Uterus (tissue), 4 donors: ENCODE results near the gene NCOA1. TPM values are rescaled to one million over a fixed set of nuclear protein-coding genes. Genes with fewer than 3 reads are reported as not detected.

ENCODE experiments used
- DNase-seq, 2 donors: peaks; one replicate each; pipeline ENCODE4 v3.0.0-alpha.2; 2019 to 2020
- H3K27ac ChIP-seq, 2 donors: fragments of 200-600 bp; sonication (generic); 1 replicate in 1 of 2; 2 replicates in 1 of 2; pipeline ENCODE4 v1.5.1; 2016 to 2018
- H3K27me3 ChIP-seq, 2 donors: fragments of 200-600 bp; sonication (generic); one replicate each; pipeline ENCODE4 v1.5.1; 2018 to 2019; ENCODE audit warnings: control low read depth in 1 of 2
- H3K36me3 ChIP-seq, 2 donors: fragments of 200-600 bp; sonication (generic); one replicate each; pipeline ENCODE4 v1.5.1; 2019; ENCODE audit warnings: control low read depth in 1 of 2
- H3K4me1 ChIP-seq, 2 donors: fragments of 200-600 bp; sonication (generic); one replicate each; pipeline ENCODE4 v1.5.1; 2018 to 2019; ENCODE audit warnings: control low read depth in 1 of 2
- H3K4me3 ChIP-seq, 2 donors: fragments of 200-600 bp; sonication (generic); 1 replicate in 1 of 2; 2 replicates in 1 of 2; pipeline ENCODE4 v1.5.1; 2018 to 2019; ENCODE audit warnings: mild to moderate bottlenecking in 1 of 2
- H3K9me3 ChIP-seq, 2 donors: fragments of 200-600 bp; sonication (generic); one replicate each; pipeline ENCODE4 v1.5.1; 2019; ENCODE audit warnings: control low read depth in 1 of 2
- CTCF ChIP-seq, 4 experiments: fragments of 200-600 bp in 2 of 4; fragments of 450-650 bp in 2 of 4; sonication (generic) in 2 of 4; IDR thresholded peaks; one replicate each; pipeline ENCODE4 v1.5.1; 2016 to 2019; ENCODE audit warnings: antibody characterized with exemption in 4 of 4, mild to moderate bottlenecking in 2 of 4, moderate library complexity in 1 of 4
- POLR2A ChIP-seq, 2 donors: fragments of 450-650 bp; IDR thresholded peaks; one replicate each; pipeline ENCODE4 v1.6.1; 2016; ENCODE audit warnings: antibody characterized with exemption in 2 of 2, mild to moderate bottlenecking in 1 of 2, moderate library complexity in 1 of 2
- intact Hi-C: fragments of 100-400 bp; cut with DNase I; formaldehyde crosslinking; loops from one replicate; pipeline ENCODE4 v1.15.1; 2023; ENCODE audit warnings: low total_unique reads
- total RNA-seq, 4 donors: library from RNA; depleted of rRNA in 3 of 4; stranded (reverse); fragments of >200 nt in 3 of 4; gene quantifications; one replicate each; pipeline versions ENCODE4 v1.1.0 to v1.2.4, GENCODE V29; 2014 to 2023
- donor health status: DM: yes; HTN: yes; CAD: no.

The NCOA1 gene
- total RNA-seq, 4 donors from 2014 or later = 38.7 to 88.5 (median 62.0) TPM

DNA sequence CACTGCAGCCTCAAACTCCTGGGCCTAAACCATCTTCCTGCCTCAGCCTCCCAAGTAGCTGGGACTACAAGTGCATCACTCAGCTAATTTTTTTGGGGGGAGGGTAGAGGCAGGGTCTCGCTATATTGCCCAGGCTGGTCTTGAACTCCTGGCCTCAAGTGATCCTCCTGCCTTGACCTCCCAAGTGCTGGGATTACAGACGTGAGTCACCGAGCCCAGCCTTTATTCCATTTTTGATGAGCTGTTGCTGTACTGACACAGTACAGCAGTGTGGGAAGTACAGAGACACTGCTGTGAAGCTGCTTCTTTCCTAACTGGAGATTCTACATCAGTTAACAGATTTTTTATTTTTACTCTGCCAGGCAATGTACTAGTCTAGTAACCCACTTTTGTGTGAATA, 283.3 kb downstream of the NCOA1 start:
- no peak overlapping the region for H3K27ac ChIP-seq
- no peaks in the 10 kb centered on the region for H3K27me3 ChIP-seq
- intact Hi-C loops = no loop called here
- TF ChIP-seq POLR2A (IDR thresholded peaks at IDR 0.05) (no peak), CTCF (IDR thresholded peaks at IDR 0.05) (no peak)
- H3K9me3 ChIP-seq = no peaks in the 10 kb centered on the region
- no peaks in the 10 kb centered on the region for H3K4me1 ChIP-seq
- no peak for DNase-seq
- H3K36me3 ChIP-seq = no peaks in the 10 kb centered on the region
- H3K4me3 ChIP-seq = no peak overlapping the region

DNA sequence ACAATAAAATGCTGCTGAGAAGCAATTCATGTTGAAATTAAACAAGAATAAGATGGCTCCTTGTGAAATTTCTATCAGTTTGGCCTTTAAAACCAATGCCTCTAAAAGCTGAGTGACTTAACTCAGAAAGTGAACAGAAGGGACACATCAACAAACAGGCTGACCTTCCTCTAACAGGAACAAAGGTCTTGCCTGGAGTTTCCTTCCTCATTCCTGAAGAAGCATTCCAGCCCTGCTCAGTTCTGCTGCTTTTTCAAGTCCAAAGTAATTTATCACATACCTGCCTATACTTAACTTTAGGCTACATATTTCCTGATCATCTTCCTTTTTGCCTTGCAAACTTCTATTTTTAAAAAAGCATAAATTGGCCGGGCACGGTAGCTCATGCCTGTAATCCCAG, 288.1 kb downstream of the NCOA1 start:
- DNase-seq = no peak
- Histone ChIP-seq H3K27me3 (no peaks in the 10 kb centered on the region), H3K4me1 (no peaks in the 10 kb centered on the region), H3K36me3 (no peaks in the 10 kb centered on the region), H3K4me3 (no peak overlapping the region), H3K9me3 (no peaks in the 10 kb centered on the region), H3K27ac (no peak overlapping the region)
- TF ChIP-seq POLR2A (IDR thresholded peaks at IDR 0.05) (no peak), CTCF (IDR thresholded peaks at IDR 0.05) (no peak)
- intact Hi-C loops = no loop called here

- Histone ChIP-seq H3K4me3 (no peak overlapping the region), H3K4me1 (no peaks in the 10 kb centered on the region)
Measured at GRCh38 chr2:24783641-24784040, 292.6 kb downstream of the NCOA1 start.

DNA sequence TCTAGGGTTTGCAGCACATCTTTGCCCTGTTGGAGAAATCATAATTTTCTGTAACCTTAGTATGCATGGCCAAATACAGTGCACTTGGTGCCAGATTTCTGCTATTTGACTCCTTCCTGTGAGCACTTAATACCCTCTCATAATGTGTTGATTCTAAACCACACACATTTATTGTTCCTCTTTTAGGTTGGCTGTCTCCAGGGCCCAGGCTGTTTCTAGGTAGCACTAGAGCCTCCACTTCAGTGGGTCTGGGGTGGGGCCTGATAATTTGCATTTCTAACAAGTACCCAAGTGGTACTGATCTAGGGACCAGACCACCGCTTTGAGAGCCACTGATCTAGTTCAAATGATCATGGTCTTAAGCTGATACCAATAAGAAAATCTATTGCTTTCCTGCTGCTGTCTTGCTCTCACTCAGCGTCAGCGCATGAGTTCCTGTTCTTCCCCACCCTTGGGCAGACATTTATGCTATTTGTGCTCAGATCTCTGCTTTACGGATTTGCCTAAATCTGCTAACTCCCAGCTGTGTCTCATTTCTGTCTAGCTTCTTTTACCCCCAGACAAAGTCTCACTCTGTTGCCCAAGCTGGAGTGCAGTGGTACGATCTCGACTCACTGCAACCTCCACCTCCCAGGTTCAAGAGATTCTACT, 294.7 kb downstream of the NCOA1 start:
- Histone ChIP-seq H3K27ac (no peak overlapping the region), H3K4me1 (no peaks in the 10 kb centered on the region), H3K9me3 (no peaks in the 10 kb centered on the region), H3K27me3 (no peaks in the 10 kb centered on the region), H3K36me3 (no peaks in the 10 kb centered on the region), H3K4me3 (no peak overlapping the region)
- DNase-seq = no peak
- TF ChIP-seq CTCF (IDR thresholded peaks at IDR 0.05) = no peak
- TF ChIP-seq POLR2A (IDR thresholded peaks at IDR 0.05) = no peak
- intact Hi-C loops = no loop called here

More at GRCh38 chr2:24783641-24784040, 292.6 kb downstream of the NCOA1 start:
- H3K27me3 ChIP-seq = no peaks in the 10 kb centered on the region
- DNase-seq = no peak
- no peaks in the 10 kb centered on the region for H3K9me3 ChIP-seq
- H3K27ac ChIP-seq = no peak overlapping the region
- intact Hi-C loops = no loop called here
- TF ChIP-seq CTCF (IDR thresholded peaks at IDR 0.05) (no peak), POLR2A (IDR thresholded peaks at IDR 0.05) (no peak)
- no peaks in the 10 kb centered on the region for H3K36me3 ChIP-seq

DNA sequence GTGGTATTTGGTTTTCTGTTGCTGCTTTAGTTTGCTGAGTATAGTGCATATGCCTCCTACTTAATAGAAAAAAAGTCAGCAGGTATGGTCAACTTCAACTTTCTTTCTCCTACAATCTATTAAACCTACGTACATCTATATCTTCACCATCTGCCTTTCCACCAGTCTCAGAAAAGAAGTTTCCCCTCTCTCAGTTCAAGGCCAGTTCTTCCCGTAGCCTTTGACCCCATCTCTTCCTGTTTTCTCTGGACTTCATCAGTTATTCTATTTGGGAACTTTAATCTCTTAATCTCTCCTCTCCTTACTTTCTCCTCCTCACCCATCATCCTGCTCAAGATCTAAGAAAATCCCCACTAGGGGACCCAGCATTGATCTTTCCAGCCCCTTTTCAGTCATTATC, 296.5 kb downstream of the NCOA1 start:
- H3K27me3 ChIP-seq = no peaks in the 10 kb centered on the region
- no peaks in the 10 kb centered on the region for H3K36me3 ChIP-seq
- H3K9me3 ChIP-seq = no peaks in the 10 kb centered on the region
- H3K4me1 ChIP-seq = no peaks in the 10 kb centered on the region
- intact Hi-C loops = no loop called here
- no peak overlapping the region for H3K4me3 ChIP-seq
- TF ChIP-seq CTCF (IDR thresholded peaks at IDR 0.05) (no peak), POLR2A (IDR thresholded peaks at IDR 0.05) (no peak)
- no peak overlapping the region for H3K27ac ChIP-seq
- no peak for DNase-seq
